Measurements from ENCODE around the gene FOXP2.
"Not testable (repeated sequence)": the region's sequence is repeated elsewhere in the genome, so short reads cannot be mapped to it uniquely, and the experiment has no call there.

FOXP2 gene

DNA sequence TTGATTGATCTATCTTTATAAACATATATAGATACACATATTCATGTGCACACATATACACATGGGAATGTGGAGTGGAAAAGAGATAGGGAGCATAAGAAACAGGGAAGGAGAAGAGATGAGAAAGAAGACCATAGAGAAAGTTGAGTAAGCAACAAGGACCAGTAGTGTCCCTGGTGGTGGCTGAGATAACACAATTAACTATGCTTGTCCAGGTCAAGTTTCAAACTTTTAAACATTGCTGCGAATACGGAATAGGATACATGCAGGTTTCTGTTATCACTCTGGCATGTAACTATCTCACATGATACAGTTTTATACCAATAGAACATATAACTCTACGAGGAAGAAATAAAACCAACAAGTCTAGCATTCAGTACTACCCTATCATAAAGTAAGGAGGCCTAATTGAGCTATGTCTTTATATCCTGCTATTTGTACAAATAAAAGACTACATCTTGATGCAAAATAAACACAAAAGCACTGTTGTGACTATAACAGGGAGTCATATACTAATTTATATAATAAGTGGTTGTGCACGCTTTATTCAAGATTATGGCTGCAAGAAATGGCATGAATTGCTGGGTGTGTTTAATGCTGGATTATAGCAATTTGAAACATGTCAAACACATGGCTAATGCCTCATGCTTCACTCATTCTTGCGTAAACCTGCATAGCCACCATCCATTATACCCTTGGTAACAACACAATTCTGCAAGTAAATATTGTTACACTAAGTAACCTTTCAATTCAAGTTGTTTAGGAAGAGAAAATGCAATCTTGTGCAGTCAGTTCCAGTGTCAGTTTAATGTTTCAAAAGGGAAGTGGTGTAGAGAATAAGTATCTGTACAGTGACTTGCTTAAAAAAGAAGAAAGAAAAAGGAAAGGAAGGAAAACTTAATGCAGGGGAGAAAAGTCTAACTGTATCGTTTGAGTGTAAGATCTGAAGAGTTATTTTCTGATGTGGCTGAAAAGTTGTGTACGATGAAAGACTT lies 8.2 kb downstream of the FOXP2 start:
- DNase-seq (ENCODE audit: low spot score), result no peak

DNA sequence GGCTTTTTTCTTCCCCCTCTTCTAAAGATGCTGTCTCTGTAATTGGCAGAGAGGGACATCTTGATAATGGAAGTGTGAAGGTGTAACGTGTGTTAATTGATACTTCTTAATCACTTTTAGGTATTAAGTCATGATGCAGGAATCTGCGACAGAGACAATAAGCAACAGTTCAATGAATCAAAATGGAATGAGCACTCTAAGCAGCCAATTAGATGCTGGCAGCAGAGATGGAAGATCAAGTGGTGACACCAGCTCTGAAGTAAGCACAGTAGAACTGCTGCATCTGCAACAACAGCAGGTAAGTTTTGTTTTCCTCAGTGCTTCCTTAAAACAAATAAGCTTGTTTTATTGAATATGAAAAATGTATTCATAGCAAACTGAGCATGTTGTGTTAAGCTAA lies 11.8 kb downstream of the FOXP2 start:
- DNase-seq (ENCODE audit: low spot score), result no peak

DNA sequence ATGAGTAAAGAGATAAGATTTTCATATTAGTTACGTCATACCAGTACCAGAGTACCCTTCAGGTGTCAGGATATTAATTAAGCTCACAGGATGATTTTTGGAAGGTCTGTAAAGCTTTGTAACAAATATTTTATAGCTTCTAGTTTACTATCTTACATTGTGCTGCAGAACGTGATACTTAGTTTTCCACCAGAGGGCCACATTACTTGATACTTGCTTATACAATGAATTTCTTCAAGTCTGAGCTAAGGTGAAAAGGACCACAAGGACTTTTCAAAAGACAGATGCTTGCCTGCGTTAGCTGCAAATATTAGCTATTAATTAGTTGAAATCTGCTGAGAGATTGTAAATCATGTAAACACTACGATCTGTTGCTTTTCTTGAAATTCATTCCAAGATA lies 12.2 kb downstream of the FOXP2 start:
- DNase-seq (ENCODE audit: low spot score), result no peak

GRCh38 chr7:114428211-114428610 lies 13.6 kb downstream of the FOXP2 start:
- no peak for DNase-seq (ENCODE audit: low spot score)

DNA sequence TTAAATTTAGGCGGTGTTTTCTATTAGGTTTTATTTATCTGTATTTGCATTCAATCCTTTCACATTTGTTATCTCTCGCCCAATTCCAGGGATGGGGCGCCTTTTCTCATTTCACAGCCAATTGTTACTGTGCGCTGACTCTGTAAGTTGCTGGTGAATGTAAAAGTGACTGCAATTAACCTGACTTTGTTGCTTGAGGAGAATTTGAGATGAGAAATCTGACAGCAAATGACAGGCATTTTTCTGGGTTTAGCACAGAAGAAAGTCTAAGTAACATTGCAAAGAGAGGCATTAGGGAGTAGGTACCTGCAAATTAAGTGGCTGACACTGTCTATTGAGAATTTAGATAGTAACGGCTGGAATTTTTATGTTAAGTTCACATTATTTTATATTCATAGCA lies 16.6 kb downstream of the FOXP2 start:
- DNase-seq (ENCODE audit: low spot score), result no peak

- no peak for DNase-seq (ENCODE audit: low spot score)
These were observed 17.4 kb downstream of the FOXP2 start for GRCh38 chr7:114432061-114432460.

DNA sequence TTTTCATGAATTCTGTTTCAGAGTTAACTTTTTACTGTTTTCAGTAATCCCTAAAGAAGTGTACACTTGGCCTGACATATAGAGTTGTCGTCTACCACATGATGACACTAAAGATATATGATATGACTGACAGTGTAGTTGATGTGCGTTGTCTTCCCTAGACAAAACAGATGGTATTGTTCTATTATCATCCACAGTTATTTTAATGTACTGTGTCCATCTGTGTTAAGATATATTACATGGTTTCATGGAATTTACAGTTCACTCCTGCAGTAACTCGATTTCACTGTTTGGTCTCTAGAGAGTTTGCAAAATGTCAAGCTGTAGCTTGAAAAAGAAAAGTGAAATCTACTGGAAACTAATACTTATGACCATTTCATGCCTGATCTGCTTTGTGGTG lies 18.1 kb downstream of the FOXP2 start:
- DNase-seq (ENCODE audit: low spot score), result no peak

DNA sequence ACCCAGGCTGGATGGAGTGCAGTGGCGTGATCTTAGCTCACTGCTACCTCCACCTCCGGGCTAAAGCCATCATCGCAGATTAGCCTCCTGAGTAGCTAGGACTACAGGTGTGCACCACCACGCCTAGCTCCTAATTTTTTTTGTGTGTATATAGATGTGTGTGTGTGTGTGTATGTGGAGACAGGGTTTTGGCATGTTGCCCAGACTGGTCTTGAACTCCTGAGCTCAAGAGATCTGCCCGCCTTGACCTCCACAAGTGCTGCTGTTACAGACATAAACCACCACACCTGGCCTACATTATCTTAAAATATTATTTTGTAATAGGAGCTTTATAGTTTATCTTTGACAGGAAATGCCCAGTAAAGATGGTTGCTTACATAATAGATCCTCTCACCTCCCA lies 25.0 kb downstream of the FOXP2 start:
- DNase-seq (ENCODE audit: low spot score), result no peak

GRCh38 chr7:114440927-114441326 lies 26.3 kb downstream of the FOXP2 start:
- DNase-seq (ENCODE audit: low spot score), result not testable (repeated sequence)

GRCh38 chr7:114444196-114444595 lies 29.6 kb downstream of the FOXP2 start:
- no peak for DNase-seq (ENCODE audit: low spot score)

DNA sequence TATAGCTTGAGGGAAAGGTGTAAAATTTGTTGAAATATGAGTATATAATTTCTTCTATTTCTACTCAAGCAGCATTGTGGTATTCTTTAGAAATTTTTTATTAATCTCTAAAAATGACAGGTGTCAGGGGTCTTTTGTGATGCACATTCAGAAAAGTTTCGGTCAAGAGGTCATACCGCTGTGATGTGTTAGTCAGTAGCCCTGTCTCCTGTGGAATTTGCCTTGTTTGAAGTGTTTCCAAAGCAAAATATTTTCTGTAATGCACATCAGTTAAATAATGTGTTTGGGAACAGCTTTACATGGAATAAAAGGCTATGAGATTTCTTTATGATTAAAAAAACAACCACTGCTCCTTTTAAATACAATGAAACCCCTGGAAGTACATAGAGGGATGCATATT lies 35.8 kb downstream of the FOXP2 start:
- no peak for DNase-seq (ENCODE audit: low spot score)

DNA sequence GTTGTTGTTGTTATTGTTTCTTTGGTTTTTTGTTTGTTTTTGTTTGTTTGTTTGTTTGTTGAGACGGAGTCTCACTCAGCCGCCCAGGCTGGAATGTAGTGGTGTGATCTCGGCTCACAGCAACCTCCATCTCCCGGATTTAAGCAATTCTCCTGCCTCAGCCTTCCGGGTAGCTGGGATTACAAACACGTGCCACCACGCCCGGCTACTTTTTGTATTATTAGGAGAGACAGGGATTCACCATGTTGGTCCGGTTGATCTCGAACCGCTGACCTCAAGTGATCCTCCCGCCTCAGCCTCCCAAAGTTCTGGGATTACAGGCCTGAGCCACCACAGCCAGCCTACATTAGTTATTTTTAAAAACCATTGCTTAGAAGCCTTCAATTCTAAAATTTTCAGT lies 45.0 kb downstream of the FOXP2 start:
- no peak for DNase-seq (ENCODE audit: low spot score)

DNA sequence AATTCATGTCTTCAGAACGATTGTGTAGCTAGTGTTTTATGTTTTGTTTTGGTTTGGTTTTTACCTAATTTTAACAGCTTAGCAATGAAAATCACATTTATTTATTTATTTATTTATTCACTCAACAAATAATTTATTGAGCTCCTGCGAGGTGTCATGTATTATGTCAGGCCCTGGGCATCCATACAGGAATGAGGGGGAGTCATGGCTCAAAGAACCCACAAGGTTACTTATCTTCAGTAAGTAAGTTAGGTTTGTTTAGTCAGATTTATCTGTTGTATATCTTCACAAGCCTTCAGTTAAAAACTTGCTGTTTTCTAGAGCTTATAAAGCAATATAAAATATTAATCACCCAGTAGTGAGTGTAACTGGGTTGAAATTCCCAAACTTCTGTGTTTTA lies 45.4 kb downstream of the FOXP2 start:
- DNase-seq (ENCODE audit: low spot score), result no peak

GRCh38 chr7:114466917-114467316 lies 52.3 kb downstream of the FOXP2 start:
- no peak for DNase-seq (ENCODE audit: low spot score)

GRCh38 chr7:114468844-114469243 lies 54.2 kb downstream of the FOXP2 start:
- no peak for DNase-seq (ENCODE audit: low spot score)

- no peak for DNase-seq (ENCODE audit: low spot score)
These were observed 58.4 kb downstream of the FOXP2 start for GRCh38 chr7:114472896-114473512.

- no peak for DNase-seq (ENCODE audit: low spot score)
These were observed 63.8 kb downstream of the FOXP2 start for GRCh38 chr7:114478384-114478783.

- no peak for DNase-seq (ENCODE audit: low spot score)
These were observed 67.4 kb downstream of the FOXP2 start for GRCh38 chr7:114481999-114482398.

DNA sequence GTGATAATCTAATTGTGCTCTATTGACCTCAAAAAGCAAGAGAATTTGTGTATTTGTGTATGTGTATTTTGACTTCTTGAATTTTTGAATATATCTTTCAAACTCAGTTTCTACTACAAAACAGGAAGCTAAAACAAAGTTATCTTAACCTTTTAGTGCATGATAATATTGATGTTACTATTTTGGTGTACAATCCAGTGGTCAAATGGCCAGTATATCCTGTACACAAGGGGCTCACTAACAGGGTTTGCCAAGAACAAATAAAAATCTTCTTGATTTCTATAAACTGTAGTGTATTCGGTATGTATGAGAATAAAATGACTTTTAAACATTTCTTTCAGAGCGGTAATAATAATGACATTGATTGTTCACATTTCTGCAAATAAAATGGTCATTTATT lies 69.6 kb downstream of the FOXP2 start:
- DNase-seq (ENCODE audit: low spot score), result no peak

- no peak for DNase-seq (ENCODE audit: low spot score)
These were observed 72.6 kb downstream of the FOXP2 start for GRCh38 chr7:114487174-114487573.

DNA sequence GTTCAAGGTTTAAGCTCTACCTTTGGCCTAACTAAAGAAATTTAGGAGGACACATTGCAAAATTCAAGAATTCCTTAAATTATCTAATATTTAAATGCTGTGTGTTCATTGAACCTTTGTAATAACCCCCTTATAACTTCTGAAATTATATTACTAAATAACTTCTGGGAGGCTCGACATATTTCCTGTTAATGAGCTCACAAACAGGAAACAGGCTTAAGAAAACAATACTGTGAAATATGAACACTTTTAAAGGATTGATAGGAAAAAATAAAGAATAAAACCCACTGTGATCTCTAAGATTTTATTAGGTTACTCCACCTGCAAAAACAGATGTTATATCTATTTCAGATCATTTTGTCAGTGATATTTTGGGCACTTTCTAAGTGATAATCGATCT lies 74.1 kb downstream of the FOXP2 start:
- DNase-seq (ENCODE audit: low spot score), result no peak

GRCh38 chr7:114497491-114497890 lies 82.9 kb downstream of the FOXP2 start:
- DNase-seq (ENCODE audit: low spot score), result not testable (repeated sequence)

- DNase-seq (ENCODE audit: low spot score), result no peak
These were observed 88.0 kb downstream of the FOXP2 start for GRCh38 chr7:114502454-114503254.
